Neutrophil (primary cell): ENCODE measurements around the gene CALN1.

Experiments used
- H3K27ac ChIP-seq: fragments of 200-600 bp; sonication (generic); 2 replicates; pipeline ENCODE4 v1.5.1; 2016; ENCODE audit warnings: mild to moderate bottlenecking, moderate library complexity
- H3K27me3 ChIP-seq: fragments of 200-600 bp; sonication (generic); 2 replicates; pipeline ENCODE4 v1.6.0; 2016; ENCODE audit warnings: mild to moderate bottlenecking
- H3K36me3 ChIP-seq: fragments of 200-600 bp; sonication (generic); 2 replicates; pipeline ENCODE4 v1.5.1; 2017
- H3K4me1 ChIP-seq, 2 experiments: fragments of 200-600 bp in 1 of 2; sonication (generic) in 1 of 2; 1 replicate in 1 of 2; 2 replicates in 1 of 2; pipeline versions ENCODE4 v1.5.1 to v1.6.1; 2013 to 2016; ENCODE audit warnings: low read depth in 1 of 2, low read length in 1 of 2, mild to moderate bottlenecking in 1 of 2, moderate library complexity in 1 of 2; ENCODE audit not compliant: control insufficient read depth in 1 of 2, insufficient read depth in 1 of 2
- H3K4me3 ChIP-seq, 2 experiments: fragments of 200-600 bp in 1 of 2; sonication (generic) in 1 of 2; 1 replicate in 1 of 2; 2 replicates in 1 of 2; pipeline ENCODE4 v1.5.1; 2013 to 2016; ENCODE audit warnings: low read depth in 1 of 2, low read length in 1 of 2, mild to moderate bottlenecking in 1 of 2, moderate library complexity in 1 of 2
- H3K9me3 ChIP-seq: fragments of 200-600 bp; sonication (generic); 2 replicates; pipeline ENCODE4 v1.5.1; 2016
- TF ChIP-seq, protein P1 (sequence below): fragments of 200-600 bp; sonication (generic); IDR thresholded peaks from 2 replicates; pipeline ENCODE4 v1.5.1; 2016; ENCODE audit warnings: antibody characterized with exemption

Gene CALN1

DNA sequence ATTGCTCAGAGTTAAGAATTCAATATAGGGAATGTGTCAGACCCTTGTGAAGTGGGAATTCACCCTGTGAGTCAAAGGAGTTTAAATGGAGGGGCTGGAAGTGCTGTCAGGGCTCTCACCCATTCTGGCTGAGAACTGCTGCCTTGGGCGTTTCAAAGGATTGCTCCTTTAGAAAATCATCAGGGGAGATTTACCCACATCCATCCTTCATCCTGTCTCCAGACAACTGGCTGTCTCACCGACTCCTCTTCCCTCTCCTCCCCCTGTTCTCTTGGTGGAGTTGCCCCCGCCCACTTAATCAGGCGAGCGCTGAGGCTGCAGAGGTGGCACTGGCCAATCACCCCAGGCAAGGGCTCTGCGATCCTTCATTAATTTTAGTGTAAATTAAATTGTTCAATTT is 554.8 kb downstream of the CALN1 start:
- H3K36me3 ChIP-seq: no peaks in the 10 kb centered on the region
- H3K4me1 ChIP-seq: no peaks in the 10 kb centered on the region
- H3K9me3 ChIP-seq: no peaks in the 10 kb centered on the region
- H3K27me3 ChIP-seq: no peaks in the 10 kb centered on the region
- no peak overlapping the region for H3K4me3 ChIP-seq
- TF ChIP-seq, protein P1, sequence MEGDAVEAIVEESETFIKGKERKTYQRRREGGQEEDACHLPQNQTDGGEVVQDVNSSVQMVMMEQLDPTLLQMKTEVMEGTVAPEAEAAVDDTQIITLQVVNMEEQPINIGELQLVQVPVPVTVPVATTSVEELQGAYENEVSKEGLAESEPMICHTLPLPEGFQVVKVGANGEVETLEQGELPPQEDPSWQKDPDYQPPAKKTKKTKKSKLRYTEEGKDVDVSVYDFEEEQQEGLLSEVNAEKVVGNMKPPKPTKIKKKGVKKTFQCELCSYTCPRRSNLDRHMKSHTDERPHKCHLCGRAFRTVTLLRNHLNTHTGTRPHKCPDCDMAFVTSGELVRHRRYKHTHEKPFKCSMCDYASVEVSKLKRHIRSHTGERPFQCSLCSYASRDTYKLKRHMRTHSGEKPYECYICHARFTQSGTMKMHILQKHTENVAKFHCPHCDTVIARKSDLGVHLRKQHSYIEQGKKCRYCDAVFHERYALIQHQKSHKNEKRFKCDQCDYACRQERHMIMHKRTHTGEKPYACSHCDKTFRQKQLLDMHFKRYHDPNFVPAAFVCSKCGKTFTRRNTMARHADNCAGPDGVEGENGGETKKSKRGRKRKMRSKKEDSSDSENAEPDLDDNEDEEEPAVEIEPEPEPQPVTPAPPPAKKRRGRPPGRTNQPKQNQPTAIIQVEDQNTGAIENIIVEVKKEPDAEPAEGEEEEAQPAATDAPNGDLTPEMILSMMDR: no peak
- no peak overlapping the region for H3K27ac ChIP-seq

DNA sequence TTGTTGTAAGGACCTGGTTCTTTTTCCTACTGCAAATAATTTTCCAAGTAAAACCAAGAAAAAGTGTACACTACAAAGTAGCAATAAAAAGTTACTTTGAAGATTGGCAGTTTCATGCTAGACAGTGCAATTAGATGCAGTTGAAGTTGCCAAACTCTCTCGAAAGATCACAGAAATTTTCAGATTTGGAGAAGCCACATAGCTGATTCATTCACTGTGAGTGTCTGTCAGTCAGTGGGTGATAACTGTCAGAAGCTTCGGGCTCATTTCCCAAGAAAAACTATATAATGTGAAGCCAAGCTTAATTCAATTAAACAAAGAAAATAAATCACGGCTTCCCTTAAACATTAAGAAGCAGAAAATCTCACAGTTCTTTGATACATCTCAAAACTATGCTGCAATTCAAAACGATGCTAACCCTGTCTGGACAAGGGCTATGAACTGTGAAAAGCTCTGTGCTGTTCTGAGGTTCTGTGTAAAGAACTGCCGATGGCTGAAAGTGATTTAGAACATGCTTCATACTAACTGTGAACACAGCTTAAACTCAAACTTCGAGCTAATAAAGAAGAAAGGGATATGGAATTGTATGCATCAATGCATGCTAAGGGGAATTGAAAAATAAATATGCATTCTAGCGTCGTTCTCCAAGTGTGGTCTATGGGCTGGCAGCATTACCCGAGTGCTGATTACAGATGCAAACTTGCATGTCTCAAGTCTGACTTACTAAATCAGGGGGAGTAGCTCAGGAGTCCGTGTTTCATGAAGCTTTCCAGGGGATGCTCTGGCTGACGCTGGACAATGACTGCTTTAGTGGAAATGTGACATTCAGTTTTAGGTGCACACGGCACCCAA is 557.4 kb downstream of the CALN1 start:
- no peak overlapping the region for H3K27ac ChIP-seq
- H3K9me3 ChIP-seq: no peaks in the 10 kb centered on the region
- H3K36me3 ChIP-seq: no peaks in the 10 kb centered on the region
- no peak overlapping the region for H3K4me3 ChIP-seq
- no peaks in the 10 kb centered on the region for H3K27me3 ChIP-seq
- TF ChIP-seq, protein P1: no peak
- H3K4me1 ChIP-seq: no peaks in the 10 kb centered on the region

DNA sequence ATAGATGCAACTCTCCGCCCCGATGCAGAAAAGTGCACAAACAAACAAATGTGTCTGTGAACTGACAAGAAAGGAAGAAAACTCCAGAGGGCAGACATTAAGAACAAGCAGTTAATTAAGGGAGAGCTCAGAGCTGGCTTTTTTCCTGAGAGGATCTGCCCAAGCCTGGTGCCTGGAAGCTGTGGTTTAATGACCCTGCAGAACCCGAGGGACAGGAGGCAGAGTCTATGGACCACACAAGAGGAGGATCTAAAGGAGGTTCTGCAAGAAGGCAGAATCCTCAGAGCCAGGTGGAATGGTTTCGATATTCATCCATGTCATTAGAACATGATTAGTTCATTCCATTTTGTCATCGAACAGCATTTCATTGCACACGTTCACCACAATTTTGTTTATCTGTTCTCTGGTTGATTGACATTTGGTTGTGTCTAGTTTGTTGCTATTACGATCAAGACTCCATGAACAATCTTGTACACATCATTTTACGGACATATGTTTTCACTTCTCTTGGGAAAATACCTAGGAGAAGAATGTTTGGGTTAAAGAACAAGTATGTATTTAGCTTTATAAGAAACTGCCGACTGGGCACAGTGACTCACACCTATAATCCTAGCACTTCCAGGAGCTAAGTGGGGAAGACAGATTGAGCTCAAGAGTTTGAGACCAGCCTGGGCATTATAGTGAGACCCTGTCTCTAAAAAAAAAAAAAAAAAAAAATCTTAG is 560.2 kb downstream of the CALN1 start:
- TF ChIP-seq, protein P1: no peak
- no peaks in the 10 kb centered on the region for H3K9me3 ChIP-seq
- no peak overlapping the region for H3K4me3 ChIP-seq
- no peaks in the 10 kb centered on the region for H3K36me3 ChIP-seq
- no peak overlapping the region for H3K27ac ChIP-seq
- H3K27me3 ChIP-seq: no peaks in the 10 kb centered on the region
- no peaks in the 10 kb centered on the region for H3K4me1 ChIP-seq

DNA sequence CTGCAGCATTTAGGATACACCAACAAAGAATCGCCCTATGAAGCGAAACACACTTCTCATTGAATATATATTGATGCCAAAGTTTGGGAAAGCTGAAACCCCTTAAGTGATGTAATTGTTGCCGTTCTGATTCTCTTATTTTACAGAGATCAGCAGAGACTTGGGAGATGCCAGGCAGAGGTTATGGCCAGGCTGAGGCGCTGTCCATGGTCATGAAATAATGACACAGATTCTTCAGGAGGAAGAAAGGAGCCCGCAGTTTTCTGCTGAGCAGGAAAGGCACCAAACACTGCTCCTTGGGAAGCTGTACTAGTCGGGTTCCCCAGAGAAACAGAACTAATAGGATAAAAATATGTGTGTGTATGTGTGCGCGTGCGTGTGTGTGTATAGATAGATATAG is 566.0 kb downstream of the CALN1 start:
- no peak overlapping the region for H3K27ac ChIP-seq
- H3K27me3 ChIP-seq: no peaks in the 10 kb centered on the region
- TF ChIP-seq, protein P1: no peak
- H3K36me3 ChIP-seq: no peaks in the 10 kb centered on the region
- H3K9me3 ChIP-seq: no peaks in the 10 kb centered on the region
- no peaks in the 10 kb centered on the region for H3K4me1 ChIP-seq
- H3K4me3 ChIP-seq: no peak overlapping the region

DNA sequence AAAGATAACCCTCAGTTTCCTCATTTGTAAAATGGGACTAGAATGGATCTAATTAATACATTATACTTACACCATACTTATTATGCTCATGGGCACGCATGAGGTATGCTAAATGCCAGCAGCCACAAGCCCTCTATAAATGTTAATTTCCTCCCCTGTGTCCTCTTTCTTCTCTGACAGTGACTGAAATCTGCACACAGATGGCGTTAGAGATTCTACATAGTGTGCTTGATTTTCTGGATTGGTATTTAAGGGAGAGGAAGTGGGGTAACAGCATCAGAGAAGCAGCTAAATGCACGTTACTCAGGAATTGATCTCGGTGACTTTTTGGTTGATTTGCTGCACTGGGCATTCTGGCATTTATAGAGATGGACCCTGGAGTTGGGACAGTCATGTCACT is 568.5 kb downstream of the CALN1 start:
- Histone ChIP-seq H3K9me3 (no peaks in the 10 kb centered on the region), H3K4me1 (no peaks in the 10 kb centered on the region), H3K4me3 (no peak overlapping the region), H3K36me3 (no peaks in the 10 kb centered on the region), H3K27me3 (no peaks in the 10 kb centered on the region), H3K27ac (no peak overlapping the region)
- TF ChIP-seq, protein P1: no peak
